ENCODE data around the gene ANXA5.
"Not testable (repeated sequence)": the region's sequence is repeated elsewhere in the genome, so short reads cannot be mapped to it uniquely, and the experiment has no call there.

The ANXA5 gene

DNA sequence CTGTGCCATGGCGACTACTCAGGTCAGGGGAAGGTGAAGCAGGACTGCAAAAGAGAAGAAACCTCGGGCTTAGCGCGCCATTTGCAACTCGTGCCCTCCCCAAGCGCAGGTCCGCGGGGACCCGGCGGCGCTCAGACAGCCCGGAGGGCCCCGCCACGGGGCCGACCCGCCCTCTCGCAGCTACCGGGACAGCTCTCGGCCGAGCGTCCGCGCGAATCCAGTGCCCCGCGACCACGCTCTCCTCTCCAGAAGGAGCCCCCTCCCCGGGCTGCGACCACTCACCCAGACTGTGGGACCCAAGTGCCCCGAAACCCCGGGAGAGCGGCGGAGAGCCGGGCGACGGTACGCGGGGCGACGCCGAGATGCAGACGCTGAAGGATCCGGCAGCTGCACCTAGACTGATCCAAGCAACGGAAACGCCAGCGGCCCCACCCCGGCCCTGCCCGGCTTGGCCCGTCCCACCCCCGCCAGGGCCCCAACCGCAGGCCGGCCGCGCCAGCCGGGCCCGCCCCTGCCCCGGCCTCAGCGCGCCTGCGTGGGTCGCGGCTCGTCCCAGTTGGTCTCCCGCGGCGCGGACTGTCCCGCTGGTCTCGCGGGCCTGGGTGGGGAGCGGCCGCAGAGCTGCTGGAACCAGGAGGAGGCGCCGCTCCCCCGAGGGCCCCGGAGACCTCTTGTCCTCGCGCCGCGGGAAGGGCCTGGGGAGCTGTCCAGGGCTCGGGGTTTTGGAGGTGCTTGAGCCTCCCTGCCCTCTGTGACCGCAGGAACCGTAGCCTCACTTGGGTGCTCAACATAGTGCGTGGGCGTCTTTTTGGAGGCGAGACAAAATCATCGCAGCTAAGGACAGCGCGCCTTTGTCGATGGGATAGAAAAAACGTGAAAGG lies at the start of gene ANXA5:
Gene ANXA5 (minus strand): TSS at position 400 of the 881 bp plus-strand sequence. CDS start 391 bp downstream, at position 9.
- peak; percentile 82 for DNase-seq (ENCODE audit: low spot score)

DNA sequence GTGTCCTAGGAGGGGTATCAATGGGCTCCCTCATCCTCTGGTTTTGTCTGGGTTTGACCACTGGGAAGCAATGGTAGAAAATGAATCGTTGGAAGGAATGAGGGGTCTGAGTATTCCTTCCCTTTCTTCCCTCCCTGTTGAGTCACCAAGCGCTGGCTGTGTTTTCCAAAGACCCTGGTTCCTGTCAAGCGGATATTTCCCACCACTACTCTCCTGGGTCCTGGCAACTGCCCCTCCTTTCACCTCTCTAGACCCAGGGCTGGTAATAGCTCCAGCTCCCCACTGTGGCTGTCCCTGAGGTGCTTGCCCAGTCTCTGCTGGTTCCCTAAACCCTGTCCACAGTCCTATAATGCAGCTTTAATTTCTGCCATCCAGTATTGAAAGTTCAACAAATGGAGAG lies 46.0 kb upstream of the ANXA5 start:
- no peak for DNase-seq (ENCODE audit: low spot score)

DNA sequence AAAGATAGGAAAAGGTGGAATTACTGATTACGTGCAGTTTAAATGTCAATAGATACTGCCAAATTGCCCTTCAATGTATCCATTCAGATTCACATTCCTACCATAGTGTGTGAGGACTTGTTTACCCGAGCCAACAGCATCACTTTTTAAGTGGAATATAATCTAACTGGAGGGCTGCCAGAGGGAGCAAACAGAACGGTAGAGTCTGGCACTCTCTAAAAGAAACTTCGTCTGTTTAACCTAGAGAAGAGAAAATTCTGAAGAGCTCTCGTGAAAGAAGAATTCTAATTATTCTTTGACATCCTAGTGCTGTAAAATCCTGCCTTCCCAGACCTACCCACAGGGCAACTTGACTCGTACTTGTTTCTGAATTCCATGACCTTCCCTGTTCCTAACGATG lies 45.0 kb upstream of the ANXA5 start:
- DNase-seq (ENCODE audit: low spot score): no peak

DNA sequence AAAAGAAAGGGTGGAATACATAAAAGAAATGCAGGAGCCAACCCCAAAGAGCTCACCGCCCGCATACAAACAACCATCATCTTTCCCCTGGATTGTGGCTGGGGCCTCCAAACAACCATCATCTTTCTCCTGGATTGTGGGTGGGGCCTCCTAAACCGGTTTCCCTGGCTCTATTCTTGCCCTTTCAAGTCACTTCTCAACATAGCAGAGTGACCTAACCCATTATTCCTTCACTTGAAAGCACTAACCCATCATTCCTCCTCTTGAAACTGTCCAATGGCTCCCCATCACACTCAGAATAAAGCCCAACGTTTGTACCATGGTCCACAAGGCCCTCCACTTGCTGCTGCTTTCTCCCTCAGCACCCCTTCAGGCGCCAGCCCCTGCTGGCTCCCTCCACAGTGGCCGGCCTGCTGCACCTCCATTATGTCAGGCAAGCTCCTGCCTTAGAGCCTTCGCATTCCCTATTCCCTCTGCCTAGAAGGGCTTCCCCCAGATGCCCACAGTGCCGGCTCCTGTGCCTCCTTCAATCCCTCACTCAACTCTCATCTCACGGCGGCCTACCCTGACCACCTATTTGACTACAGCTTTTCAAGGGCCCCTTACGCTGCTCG lies 44.1 kb upstream of the ANXA5 start:
- no peak for DNase-seq (ENCODE audit: low spot score)

DNA sequence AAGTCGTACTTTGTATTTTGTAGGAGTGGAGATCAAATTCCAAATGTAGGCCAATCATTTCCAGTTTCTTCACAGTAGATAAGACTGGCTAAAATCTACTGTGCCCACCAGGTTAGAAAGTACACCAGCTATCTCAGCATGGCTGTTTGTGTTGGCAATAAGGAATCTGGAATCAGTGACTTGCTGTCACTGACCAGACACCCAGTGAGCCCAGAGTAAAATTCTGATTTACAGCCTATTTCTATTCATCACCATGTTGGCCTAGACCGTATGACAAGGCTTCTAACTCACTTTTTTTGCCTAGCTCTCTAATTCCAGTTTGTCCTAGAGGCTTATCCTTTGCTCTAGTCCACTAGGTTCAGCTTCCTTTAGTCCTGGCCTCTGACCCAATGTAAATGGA lies 42.8 kb upstream of the ANXA5 start:
- DNase-seq (ENCODE audit: low spot score): no peak

DNA sequence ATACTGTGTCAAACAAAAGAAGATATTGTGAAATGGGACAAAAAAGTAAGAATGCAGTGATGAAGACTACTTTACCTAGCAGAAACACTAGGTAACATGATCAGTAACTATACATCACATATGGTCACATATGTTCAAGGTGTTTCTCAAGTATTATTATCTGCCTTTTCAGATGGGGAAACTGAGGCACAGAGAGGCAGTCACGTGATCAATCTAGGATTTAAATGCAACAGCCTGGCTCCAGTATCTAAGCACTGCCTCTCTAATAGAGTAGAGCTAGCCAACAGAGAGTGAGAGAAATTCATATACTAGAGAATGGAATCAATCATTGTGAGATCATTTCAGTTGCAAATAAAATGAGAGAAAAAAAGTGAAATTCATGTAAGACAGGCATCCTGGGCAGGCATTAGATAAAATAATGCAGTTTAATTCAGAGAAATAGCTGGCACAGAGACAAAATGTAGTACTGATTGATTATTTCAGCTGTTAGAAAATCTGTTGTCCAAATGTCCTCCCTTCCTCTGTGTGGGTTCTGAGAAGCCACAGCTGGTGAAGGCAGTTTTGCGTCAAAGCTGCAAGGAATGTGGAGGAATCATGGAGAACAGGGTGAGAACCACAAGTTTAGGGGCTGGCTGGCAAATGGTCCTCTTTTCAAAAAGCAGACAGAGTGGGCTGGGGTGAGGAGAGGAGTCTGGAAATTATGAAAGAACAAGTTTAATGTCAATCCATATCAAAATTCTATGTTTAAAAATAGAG lies 42.2 kb upstream of the ANXA5 start:
- no peak for DNase-seq (ENCODE audit: low spot score)

DNA sequence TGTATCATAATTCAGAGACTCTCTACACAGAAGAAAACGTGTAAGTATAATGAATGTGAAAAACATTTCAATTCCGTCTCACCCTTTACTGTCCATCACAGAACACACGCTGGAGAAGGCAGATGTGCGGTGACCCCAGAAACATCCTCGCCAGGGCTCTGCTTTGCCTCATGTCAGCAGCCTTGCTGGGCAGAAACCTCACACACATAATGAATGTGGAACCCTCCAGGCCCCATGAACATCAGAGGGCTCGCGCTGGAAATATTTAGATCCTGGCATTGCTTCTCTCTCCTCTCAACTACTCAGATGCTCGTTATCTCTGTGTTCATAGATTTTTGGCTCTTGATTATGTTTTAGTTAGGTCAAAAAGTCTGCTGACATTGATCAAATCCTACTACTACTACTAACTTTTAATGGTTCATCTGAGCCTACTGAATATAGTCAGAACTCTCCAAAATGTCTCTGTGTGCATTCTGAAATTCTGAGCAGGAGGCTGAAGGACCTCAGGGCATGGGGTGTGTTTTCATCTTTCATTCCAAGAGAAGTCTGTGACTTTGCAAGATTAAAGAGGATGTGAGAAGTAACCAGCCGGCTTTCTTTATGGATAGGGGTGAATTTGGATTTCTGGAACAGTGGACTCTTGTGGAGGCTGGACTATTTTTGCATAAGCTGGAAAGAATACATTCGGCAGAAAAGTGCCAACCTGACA lies 41.2 kb upstream of the ANXA5 start:
- DNase-seq (ENCODE audit: low spot score): no peak

DNA sequence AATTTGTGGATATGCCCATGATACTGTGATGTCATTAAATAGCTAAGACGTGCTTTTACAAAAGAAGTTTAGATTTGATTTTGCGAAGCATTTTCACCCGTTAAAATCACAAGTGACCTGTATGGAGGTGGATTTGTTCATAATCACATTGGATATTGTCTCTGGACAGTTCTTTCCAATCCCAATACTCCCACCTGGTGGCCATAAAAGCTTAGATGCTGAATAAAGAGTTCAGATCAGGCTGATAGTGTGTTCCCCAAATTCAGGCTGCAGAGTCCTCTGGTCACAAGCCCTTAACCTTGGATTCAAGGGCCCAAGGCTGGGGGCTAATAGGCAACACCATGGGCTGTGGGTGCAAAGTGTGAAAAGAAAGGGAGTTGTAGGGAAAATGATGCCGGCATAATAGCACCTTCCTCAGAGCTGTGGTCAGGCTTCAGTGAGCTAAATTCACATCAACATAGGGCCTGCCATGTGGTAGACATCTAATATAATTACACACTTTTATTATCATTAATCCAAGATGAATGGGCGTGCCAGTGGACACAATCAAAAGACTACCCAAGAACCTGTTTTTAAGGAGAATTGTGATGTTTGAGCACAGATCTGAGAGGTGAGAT lies 40.1 kb upstream of the ANXA5 start:
- DNase-seq (ENCODE audit: low spot score): peak; percentile 31

DNA sequence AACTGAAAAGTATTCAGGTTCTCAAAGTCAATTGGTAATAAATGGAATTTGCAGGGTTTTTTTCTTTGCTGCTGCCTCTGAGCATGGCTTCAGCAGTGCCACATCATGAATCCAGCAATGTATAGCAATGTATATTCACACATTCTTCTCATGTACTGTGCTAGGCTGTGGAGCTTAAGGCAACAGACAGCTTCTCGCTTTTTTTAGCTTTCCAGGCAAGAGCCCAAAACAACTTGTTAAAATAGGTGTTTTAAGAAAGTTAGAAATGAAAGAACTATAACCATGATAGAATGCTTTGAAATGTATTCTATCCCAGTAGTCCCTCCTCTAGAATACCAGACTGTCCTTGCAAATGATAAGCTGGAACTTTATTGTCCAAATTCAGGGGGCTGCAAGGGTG lies 37.8 kb upstream of the ANXA5 start:
- no peak for DNase-seq (ENCODE audit: low spot score)

DNA sequence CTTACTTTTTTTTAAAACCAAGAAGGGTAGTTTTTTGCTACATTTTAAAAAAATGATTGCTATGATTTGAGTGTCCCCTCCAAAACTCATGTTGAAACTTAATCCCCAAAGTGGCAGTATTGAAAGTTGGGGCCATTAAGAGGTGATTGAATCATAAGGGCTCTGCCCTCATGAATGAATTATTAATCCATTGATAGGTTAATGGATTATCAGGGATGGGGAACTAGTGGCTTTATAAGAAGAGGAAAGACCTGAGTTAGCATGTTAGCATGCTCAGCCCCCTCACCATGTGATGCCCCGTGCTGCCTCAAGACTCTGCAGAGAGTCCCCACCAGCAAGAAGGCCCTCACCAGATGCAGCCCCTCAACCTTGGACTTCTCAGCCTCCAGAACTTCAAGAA lies 37.2 kb upstream of the ANXA5 start:
- DNase-seq (ENCODE audit: low spot score): no peak

DNA sequence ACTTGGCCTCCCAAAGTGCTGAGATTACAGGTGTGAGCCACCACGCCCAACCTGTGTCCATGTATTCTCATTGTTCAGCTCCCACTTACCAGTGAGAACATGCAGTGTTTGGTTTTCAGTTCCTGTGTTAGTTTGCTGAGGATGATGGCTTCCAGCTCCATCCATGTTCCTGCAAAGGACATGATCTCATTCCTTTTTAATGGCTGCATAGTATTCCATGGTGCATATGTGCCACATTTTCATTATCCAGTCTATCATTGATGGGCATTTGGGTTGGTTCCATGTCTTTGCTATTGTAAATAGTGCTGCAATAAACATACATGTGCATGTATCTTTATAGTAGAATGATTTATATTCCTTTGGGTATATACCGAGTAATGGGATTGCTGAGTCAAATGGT lies 33.0 kb upstream of the ANXA5 start:
- DNase-seq (ENCODE audit: low spot score): not testable (repeated sequence)

DNA sequence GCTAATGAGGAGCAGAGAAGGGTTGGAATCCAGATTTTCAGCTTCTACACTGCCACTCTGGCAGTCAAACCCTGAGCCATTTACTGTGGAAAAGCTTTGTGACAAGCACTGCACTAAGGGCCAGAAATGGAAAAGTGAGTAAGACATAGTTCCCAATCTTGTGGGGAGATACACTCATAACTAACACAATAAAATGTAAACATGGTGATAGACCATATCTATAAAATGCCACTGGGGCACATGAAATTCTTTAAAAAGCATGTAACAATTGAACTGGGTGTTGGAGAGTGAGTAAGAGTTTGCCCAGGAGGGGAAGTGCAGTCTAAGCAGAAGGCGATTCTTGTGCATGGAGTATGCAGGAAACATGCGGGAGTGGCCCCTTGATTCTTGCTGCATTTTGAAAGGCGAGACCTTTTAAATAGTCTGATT lies 32.0 kb upstream of the ANXA5 start:
- DNase-seq (ENCODE audit: low spot score): no peak

DNA sequence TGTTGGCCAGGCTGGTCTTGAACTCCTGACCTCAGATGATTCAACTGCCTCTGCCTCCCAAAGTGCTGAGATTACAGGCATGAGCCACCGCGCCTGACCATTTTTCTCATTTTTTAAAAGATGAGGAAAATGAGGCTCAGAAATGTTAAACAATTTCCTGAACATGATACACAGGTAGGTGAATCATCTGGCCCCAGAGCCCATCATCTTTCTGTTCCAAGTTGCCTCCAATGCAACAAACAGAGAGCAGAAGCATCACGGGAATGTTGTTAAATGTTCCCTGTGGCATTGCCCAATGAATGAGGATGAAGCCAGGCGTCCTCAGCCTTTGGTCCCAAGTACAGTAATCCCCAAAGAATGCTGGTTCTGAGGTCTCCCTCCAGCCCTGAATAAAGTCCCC lies 31.3 kb upstream of the ANXA5 start:
- no peak for DNase-seq (ENCODE audit: low spot score)

DNA sequence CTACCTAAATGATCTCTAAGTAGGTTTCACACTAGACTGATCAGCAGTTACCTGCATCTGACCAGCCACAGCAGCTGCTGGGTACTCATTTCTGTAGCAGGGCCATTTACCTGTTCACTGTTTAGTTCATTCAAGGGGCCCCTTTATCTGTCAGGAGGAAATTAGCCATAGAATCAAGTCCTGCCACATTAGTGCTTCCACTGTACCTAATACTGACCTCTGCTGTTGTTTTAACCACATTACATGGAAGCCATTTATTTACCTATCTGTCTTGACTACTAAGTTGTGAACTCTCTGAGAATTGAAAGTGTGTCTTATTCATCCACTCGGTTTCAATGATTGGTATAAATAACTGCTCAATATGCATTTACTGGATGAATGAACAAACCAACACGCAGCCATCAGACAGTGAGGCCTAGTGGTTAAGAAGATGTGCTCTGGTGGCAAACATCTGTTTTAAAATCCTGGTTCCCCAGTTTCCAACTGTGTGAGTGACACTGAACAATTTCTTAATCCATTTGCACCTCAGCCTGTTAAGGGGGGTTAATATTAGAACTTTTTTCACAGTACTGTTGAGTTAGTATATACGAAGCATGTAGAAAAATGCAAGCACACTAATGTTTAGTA lies 30.0 kb upstream of the ANXA5 start:
- peak; percentile 76 for DNase-seq (ENCODE audit: low spot score)

DNA sequence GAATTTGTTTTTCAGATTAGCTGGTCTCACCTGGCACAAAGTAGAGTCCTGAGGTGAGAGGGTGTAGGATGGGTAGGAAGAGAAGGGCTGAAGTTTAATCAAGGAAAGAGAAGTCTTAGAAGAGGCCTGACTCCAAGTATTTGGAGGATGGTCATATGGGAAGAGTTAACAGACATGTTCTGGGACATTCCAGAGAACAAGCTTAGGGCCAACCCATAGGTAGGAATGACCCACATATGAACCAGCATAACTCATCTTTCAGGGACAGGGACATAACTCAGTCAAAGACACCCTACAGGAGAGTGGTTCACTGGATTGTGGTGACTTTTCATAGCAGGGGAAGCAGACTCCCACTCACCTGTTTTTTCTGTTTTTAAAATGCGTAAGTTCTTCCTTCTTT lies 27.9 kb upstream of the ANXA5 start:
- DNase-seq (ENCODE audit: low spot score): no peak

DNA sequence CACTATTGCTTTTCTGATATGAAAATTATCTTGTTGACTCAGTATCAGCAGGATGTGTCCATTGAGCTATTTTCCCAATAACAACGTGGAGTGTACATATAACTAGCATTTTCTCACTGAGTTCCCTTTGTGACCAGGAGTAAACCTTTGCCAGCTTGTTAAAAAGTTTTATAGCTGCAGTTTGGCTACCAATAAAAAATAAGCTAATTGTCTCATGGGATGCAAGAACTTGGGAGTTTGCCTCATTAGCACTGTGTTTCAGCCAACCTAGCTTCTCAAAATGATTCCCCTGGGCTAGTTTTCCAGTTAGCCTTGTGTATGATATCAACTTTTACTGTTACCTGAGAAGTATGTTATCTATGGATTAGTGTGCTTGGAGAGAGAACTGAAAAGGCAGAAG lies 24.9 kb upstream of the ANXA5 start:
- no peak for DNase-seq (ENCODE audit: low spot score)

DNA sequence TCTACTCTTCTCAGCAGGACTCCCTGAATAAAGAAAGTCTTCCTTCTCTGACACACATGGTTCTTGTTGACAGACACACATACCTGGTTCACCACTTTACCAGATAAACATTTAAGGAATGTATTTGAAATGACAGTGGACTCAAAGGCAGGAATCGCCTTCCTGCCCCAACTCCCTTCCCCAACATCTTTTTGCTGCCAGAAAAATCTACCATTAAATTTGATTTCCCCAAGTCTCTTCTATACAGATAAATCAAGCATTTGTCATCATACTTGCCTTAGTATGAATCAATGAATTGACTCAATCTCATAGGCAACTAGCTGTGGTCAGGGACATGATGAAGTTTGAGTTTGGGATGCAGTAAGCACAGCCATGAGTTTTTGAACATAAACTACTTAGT lies 23.3 kb upstream of the ANXA5 start:
- no peak for DNase-seq (ENCODE audit: low spot score)

DNA sequence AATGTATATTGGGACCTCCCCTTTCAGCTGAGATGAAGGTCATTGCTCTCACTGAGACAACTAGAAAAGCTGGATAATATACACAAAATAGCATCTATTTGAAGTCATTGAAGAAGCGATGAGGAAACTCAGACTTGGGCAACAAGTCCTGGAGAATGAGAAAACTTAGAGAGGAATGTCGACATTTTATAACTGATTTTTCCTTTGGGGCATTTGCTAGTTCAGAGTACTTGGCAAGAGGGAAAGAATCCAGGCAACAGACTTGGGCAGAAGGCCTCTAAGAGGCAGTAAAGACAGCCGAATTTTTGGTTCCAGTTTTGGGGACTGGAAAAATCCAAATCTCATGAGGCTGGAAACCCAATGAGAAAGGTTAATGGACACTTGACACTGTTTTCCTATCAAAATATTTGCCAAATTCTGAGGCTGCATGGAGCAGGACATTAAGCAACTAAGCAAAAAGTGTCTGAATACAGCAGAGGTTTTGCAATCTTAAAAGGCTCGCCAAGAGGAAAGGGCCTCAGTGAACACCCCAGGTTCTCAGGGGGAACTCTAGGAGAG lies 21.0 kb upstream of the ANXA5 start:
- DNase-seq (ENCODE audit: low spot score): no peak

DNA sequence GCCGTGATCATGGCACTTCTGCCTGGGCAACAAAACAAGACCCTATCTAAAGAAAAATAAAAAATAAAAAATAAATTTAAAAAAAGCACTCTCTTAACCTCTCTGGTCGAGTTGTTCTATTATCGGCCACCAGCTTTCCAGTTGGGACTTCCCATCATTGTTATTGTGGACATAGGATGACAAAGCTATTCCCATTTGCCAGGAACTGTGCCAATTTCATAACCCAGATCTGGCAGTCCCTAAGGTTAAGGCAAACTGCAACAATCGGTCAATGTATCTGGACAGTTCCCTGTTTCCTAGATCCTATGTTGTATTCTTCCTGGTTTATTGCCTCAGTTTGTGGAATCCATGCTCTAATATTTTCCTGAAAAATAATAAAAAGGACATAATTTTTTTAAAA lies 17.8 kb upstream of the ANXA5 start:
- no peak for DNase-seq (ENCODE audit: low spot score)

DNA sequence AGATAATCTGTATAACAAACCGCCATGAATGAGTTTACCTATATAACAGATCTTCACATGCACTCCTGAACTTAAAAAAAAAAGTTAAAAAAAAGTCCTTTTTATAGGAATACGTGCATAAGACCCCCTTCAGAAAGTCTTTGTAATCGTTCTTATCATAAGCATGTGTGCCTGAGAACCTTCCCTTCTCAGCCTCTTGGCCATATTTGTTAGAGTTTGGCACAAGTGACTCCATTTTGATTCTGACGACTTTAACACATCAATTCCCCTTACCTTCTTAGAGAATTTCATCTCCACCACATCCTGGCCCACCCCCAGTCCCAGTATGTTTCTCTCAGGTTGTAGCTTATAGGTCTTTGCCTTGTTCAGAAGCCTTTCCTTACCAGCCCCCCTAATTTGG lies 16.0 kb upstream of the ANXA5 start:
- no peak for DNase-seq (ENCODE audit: low spot score)

DNA sequence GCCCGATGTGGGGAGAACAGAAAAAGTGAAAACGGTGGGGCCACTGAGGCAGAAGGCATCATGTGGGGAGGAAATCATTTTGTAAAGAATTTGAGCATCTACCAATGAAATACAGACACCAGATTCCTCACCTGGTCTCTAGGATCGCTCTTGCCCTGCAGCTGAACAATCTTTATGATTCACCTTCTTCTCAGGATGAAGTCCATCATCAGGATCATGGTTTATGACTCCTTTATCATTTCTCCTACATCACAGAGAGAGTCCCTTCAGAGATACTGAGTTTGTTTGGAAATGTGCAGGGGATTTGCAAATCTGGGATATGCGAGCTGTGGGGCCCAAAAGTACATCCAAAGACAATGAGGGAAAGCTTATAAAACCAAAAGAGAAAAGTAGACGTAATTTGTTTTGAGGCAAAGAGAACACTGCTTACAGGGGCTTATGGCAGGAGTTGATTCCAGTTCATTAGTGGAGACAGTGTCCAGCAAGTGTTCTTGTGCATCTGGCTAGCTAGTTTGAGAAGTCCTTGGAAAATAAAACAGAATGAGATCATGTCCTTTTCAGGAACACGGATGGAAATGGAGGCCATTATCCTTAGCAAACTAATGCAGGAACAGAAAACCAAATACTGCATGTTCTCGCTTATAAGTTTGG lies 15.3 kb upstream of the ANXA5 start:
- no peak for DNase-seq (ENCODE audit: low spot score)
